GM06990 (cell line): ENCODE measurements around the gene TM9SF4.

Source experiments
- DNase-seq: peaks from one replicate; pipeline ENCODE4 v3.0.0-alpha.2; 2011; ENCODE audit not compliant: insufficient read length; ENCODE audit errors: extremely low read depth
- H3K27me3 ChIP-seq: replicated peaks from 2 replicates; pipeline ENCODE4 v1.6.0; 2011; ENCODE audit warnings: low read length; ENCODE audit not compliant: control insufficient read depth, insufficient read depth
- H3K36me3 ChIP-seq: 2 replicates; pipeline ENCODE4 v1.5.1; 2011; ENCODE audit warnings: low read length; ENCODE audit not compliant: control insufficient read depth, insufficient read depth
- H3K4me3 ChIP-seq: replicated peaks from 2 replicates; pipeline ENCODE4 v1.5.1; 2011; ENCODE audit warnings: low read depth, mild to moderate bottlenecking, control low read depth, low read length
- TF ChIP-seq, protein P1 (sequence below): IDR thresholded peaks from 2 replicates; pipeline ENCODE4 v1.5.1; 2011; ENCODE audit warnings: low read length, control low read depth, mild to moderate bottlenecking, inconsistent platforms; ENCODE audit not compliant: insufficient read depth, poor library complexity, severe bottlenecking

The TM9SF4 gene

GRCh38 chr20:32181606-32182005, 72.1 kb downstream of the TM9SF4 start:
- no peak for DNase-seq
- TF ChIP-seq, protein P1, sequence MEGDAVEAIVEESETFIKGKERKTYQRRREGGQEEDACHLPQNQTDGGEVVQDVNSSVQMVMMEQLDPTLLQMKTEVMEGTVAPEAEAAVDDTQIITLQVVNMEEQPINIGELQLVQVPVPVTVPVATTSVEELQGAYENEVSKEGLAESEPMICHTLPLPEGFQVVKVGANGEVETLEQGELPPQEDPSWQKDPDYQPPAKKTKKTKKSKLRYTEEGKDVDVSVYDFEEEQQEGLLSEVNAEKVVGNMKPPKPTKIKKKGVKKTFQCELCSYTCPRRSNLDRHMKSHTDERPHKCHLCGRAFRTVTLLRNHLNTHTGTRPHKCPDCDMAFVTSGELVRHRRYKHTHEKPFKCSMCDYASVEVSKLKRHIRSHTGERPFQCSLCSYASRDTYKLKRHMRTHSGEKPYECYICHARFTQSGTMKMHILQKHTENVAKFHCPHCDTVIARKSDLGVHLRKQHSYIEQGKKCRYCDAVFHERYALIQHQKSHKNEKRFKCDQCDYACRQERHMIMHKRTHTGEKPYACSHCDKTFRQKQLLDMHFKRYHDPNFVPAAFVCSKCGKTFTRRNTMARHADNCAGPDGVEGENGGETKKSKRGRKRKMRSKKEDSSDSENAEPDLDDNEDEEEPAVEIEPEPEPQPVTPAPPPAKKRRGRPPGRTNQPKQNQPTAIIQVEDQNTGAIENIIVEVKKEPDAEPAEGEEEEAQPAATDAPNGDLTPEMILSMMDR, result no peak
- Histone ChIP-seq H3K4me3 (no peak overlapping the region), H3K36me3 (no peaks in the 10 kb centered on the region), H3K27me3 (no peaks in the 10 kb centered on the region)

DNA sequence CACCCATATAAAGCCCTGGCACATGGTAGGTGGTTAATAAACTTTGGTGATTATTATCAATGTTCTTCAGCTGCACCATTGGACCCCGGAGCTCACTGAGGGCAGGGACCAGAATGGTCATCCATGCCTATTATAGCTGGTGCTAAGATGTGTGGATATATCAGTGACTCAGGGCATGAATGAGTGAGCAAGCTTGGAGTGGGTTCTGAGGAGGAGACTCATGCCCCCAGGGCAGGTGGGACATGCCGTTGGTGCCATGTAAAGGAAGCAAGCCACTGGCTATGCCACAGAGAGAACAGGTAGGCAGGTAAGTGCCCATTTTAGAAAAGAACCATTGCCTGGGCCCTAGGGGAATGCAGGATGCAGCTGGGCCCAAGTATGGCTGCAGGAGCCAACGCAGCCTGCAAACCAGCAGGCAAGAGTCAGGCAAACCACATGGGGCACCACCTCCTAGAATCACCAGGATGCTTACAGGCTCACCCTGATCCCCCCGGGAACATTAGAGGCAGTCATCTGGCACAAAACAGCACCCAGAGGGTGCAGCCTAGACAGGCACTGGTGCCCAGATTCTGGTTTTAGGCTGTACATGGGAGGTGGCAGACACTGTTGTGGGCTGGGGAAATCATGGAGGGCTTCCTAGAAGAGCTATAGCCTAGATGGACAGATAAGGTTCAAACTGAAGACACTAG, 74.6 kb downstream of the TM9SF4 start:
- DNase-seq, result no peak
- no peak overlapping the region for H3K4me3 ChIP-seq
- no peaks in the 10 kb centered on the region for H3K36me3 ChIP-seq
- H3K27me3 ChIP-seq, result no peaks in the 10 kb centered on the region
- TF ChIP-seq, protein P1, result no peak

- Histone ChIP-seq H3K4me3 (no peak overlapping the region), H3K27me3 (no peaks in the 10 kb centered on the region), H3K36me3 (no peaks in the 10 kb centered on the region)
- TF ChIP-seq, protein P1, result no peak
- no peak for DNase-seq
Measured at GRCh38 chr20:32184961-32185603, 75.6 kb downstream of the TM9SF4 start.

GRCh38 chr20:32186506-32186905, 77.0 kb downstream of the TM9SF4 start:
- no peak for DNase-seq
- Histone ChIP-seq H3K36me3 (no peaks in the 10 kb centered on the region), H3K27me3 (no peaks in the 10 kb centered on the region), H3K4me3 (no peak overlapping the region)
- TF ChIP-seq, protein P1, result no peak

- H3K36me3 ChIP-seq, result peaks cover 2% of the 10 kb centered on the region
- DNase-seq, result no peak
- TF ChIP-seq, protein P1, result no peak
- no peak overlapping the region for H3K4me3 ChIP-seq
- H3K27me3 ChIP-seq, result no peaks in the 10 kb centered on the region
Measured at GRCh38 chr20:32188376-32189122, 79.0 kb downstream of the TM9SF4 start.
